Ramos (cell line): ENCODE measurements around the gene ZNF235.
"Not testable (repeated sequence)": the region's sequence is repeated elsewhere in the genome, so short reads cannot be mapped to it uniquely, and the experiment has no call there.

ENCODE experiments used
- in situ Hi-C: fragments of 300-500 bp; cut with MboI; formaldehyde crosslinking; loops from one replicate; pipeline ENCODE4 v1.14.3; 2022; ENCODE audit warnings: low sequenced_read_pairs; ENCODE audit not compliant: unreplicated experiment

ZNF235 gene

DNA sequence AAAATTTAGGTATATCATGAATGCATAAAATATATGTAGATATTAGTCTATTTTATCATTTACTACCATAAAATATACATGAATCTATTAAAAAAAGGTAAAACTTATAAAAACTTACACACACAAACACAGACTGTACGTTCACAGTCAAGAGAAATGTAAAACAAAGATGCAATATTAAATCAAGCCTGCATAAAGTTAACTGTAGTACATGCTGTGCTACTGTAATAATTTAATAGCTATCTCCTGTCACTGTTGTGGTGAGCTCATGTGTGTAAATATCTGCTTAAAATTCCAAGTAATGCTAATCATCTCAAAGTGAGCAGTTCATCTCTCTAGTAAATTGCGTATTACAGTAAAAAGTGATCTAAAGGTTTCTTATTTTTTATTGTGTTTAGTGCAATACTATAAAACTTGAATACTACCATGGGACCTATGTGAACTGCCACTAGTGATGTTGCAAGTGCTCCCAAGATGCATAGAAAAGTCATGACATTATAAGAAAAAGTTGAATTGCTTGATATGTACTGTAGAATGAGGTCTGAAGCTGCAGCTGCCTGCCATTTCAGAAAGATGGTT is 45.9 kb downstream of the ZNF235 start:
- in situ Hi-C loops = no loop called here

DNA sequence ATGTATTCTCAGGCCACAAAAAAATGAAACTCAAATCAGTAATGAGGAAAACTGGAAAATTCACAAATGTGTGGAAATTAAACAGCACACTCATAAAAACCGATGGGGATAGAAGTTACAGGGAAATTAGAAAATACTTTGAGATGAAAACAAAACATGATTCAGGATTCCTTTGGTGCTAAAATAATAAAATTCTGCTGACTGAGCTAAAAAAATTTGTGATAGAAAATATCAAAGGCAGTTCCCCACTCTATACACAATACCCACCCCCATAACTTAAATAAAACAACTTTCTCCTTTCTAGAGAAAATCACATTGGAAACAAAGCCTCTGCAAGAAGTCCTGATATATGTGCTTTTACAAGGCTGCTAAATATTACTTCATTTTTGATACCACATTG is 46.7 kb downstream of the ZNF235 start:
- in situ Hi-C loops = no loop called here

DNA sequence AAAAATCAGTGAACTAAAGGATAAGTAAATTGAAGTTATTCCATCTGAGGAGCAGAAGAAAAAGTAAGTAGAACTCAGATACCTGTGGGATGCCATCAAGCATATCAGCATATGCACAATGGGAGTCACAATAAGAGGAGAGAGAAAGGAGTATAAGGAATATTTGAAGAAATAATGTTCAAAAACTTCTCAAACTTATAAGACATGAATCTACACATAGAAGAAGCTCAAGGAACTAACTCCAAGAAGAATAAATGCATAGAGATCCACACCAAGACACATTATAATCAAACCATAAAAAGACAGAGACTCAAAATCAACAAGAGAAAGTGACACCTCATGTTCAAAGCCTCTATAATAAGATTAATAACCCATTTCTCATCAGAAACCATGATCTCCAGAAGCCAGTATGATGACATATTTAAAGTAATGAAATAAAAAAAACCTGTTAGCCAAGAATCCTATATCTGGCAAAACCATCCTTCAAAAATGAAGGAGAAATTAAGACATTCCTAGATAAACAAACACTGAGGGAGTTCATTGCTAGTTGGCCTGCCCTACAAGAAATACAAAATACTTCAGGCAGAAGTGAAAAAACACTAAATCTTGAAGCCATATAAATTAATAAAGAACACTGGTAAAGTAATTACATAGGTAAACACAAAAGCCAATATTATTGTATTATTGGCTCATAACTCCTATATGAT is 49.0 kb downstream of the ZNF235 start:
- in situ Hi-C loops = no loop called here

DNA sequence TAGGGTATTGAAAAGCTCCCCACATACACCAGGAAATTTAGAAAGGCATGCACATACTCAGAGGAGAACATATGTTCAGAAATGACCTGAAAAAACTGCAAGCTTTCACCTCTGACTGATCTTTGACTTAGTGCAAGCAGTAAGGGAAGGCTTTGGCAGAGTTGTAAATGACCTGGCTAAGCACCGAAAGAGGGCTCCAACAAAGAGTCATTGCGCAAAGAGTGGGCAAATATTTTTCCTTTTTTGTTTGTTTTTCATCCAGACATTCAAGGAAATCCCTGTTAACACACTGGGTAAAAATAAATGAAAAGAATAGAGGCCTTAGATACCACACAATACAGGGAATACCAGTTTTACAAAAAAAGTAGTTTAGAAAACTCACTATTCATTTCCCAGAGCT is 50.3 kb downstream of the ZNF235 start:
- in situ Hi-C loops = no loop called here

DNA sequence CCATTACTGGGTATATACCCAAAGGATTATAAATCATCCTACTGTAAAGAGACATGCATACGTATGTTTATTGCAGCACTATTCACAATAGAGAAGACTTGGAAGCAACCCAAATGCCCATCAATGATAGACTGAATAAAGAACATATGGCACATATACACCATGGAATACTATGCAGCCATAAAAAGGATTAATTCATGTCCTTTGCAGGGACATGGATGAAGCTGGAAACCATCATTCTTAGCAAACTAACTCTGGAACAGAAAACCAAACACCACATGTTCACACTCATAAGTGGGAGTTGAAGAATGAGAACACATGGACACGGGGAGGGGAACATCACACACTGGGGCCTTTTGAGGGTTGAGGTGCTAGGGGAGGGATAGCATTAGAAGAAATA is 51.4 kb downstream of the ZNF235 start:
- in situ Hi-C loops = not testable (repeated sequence)

DNA sequence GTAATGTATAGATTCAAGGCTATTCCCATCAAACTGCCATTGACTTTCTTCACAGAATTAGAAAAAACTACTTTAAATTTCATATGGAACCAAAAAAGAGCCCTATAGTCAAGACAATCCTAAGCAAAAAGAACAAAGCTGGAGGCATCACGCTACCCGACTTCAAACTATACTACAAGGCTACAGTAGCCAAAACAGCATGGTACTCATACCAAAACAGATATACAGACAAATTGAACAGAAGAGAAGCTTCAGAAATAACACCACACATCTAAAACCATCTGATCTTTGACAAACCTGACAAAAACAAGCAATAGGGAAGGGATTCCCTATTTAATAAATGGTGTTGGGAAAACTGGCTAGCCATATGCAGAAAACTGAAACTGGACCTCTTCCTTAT is 52.5 kb downstream of the ZNF235 start:
- in situ Hi-C loops = not testable (repeated sequence)

DNA sequence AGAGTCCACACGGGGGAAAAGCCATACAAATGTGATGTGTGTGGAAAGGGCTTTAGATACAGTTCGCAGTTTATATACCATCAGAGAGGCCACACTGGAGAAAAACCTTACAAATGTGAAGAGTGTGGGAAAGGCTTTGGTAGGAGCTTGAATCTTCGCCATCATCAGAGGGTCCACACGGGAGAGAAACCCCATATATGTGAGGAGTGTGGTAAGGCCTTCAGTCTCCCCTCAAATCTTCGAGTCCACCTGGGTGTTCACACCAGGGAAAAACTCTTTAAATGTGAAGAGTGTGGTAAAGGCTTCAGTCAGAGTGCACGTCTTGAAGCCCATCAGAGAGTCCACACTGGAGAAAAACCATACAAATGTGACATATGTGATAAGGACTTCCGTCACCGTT is 68.4 kb downstream of the ZNF235 start:
- in situ Hi-C loops = no loop called here
